ENCODE data around the gene FIBP.

FIBP gene

DNA sequence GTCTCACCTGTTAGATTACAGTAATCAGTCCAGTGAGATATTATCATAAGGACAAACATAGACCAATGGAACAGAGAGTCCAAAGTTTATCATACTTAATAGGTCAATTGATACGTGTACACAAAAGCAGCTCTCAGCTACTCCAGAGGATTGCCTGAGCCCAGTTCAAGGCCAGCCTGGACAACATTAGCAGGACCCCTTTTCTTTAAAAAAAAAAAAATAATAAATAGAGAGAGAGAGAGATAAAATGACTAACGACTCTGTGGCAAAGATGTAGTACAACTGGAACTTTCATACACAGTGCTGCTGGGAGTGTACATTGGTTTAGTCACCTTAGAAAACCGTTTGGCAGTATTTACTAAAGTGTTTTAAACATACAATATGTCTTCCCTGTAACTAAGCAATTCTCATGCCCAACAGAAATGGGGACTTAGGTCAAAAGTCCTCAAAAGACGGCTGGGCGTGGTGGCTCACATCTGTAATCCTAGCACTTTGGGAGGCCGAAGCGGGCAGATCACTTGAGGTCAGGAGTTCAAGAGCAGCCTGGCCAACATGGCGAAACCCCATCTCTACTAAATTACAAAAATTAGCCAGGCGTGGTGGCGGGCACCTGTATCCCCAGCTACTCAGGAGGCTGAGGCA lies 43.9 kb downstream of the FIBP start:
- no peak for DNase-seq (ENCODE audit: low read depth in 2 of 2)

DNA sequence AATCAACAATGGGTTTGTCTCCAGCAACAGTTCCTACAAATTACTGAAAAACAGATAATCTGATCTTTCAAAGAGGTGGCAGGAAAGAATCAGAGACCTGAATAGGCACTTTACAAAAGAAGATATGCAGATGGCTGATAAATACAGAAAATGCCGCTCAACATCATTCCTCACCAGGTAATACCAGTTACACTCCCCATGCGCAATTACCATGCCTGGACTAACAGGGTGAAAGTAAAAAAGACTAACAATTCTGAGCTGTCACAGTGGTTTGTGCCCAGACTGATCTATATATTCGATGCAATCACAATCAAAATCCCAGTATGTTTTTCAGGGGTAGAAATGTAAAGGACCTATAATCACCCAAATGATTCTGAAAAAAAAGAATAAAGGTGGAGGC lies 44.5 kb downstream of the FIBP start:
- DNase-seq (ENCODE audit: low read depth in 2 of 2) = no peak

DNA sequence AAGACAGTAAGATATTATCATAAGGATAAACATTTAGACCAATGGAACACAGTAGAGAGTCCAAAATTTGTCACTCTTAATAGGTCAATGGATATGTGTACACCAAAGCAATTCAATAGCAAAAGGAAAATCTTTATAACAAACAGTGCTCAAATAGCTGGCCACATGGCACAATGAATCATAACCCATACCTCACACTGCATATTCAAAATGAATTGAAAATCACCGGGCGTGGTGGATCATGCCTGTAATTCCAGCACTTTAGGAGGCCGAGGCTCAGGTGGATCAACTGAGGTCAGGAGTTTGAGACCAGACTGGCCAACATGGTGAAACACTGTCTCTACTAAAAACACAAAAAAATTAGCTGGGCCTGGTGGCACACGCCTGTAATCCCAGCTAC lies 46.1 kb downstream of the FIBP start:
- no peak for DNase-seq (ENCODE audit: low read depth in 2 of 2)

DNA sequence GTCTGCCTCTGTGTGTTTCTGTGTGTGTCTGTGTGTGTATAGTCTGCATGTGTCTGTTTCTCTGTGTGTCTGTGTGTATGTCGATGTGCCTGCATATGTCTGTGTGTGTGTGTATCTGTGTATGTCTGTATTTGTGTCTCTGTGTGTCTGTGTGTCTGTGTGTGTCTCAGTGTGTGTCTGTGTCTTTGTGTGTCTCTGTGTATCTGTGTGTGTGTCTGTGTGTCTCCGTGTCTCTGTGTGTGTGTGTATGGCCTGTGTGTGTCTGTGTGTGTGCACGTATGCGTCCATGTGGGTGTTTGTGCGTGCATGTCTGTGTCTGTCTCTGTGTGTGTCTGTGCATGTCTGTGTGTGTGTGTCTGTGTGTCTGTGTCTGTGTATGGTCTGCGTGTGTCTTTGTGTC lies 54.1 kb downstream of the FIBP start:
- DNase-seq (ENCODE audit: low read depth in 2 of 2) = no peak

All from activated CD4-positive, alpha-beta T cell treated with anti-CD3 and anti-CD28 coated beads for 24 hours (primary cell).